Neural crest cell (in vitro differentiated cells): ENCODE results near the gene UGT1A10. TPM values are rescaled to one million over a fixed set of nuclear protein-coding genes. Genes with fewer than 3 reads are reported as not detected.

Experiments used
- DNase-seq: peaks from one replicate; pipeline ENCODE4 v3.0.0; 2021; ENCODE audit warnings: low read depth, mixed read lengths, low spot score
- H3K27ac Mint-ChIP-seq: one replicate; pipeline ENCODE4 v1.8.0; 2021; ENCODE audit warnings: mild to moderate bottlenecking, mixed read lengths; ENCODE audit not compliant: unreplicated experiment
- H3K27me3 Mint-ChIP-seq: 2 replicates; pipeline ENCODE4 v1.8.0; 2021; ENCODE audit warnings: low read depth, mild to moderate bottlenecking, mixed read lengths
- H3K36me3 Mint-ChIP-seq: 2 replicates; pipeline ENCODE4 v1.8.0; 2021; ENCODE audit warnings: low read depth, mild to moderate bottlenecking, mixed read lengths
- H3K4me1 Mint-ChIP-seq: 2 replicates; pipeline ENCODE4 v1.8.0; 2021; ENCODE audit warnings: mixed read lengths
- H3K4me3 Mint-ChIP-seq: one replicate; pipeline ENCODE4 v1.8.0; 2021; ENCODE audit warnings: mild to moderate bottlenecking, mixed read lengths
- H3K9me3 Mint-ChIP-seq: 2 replicates; pipeline ENCODE4 v1.8.0; 2021; ENCODE audit warnings: mixed read lengths
- total RNA-seq: library from RNA; stranded (reverse); gene quantifications from 2 replicates; pipeline ENCODE4 v1.2.1, GENCODE V29; 2021
- TF ChIP-seq, protein P1 (sequence below): fragments of 200-600 bp; sonication (generic); conservative IDR thresholded peaks from 2 replicates; pipeline ENCODE4 v1.5.0; 2021; ENCODE audit warnings: antibody characterized with exemption, mild to moderate bottlenecking

Gene UGT1A10
- total RNA-seq, 1 donor from 2014 or later: not detected

DNA sequence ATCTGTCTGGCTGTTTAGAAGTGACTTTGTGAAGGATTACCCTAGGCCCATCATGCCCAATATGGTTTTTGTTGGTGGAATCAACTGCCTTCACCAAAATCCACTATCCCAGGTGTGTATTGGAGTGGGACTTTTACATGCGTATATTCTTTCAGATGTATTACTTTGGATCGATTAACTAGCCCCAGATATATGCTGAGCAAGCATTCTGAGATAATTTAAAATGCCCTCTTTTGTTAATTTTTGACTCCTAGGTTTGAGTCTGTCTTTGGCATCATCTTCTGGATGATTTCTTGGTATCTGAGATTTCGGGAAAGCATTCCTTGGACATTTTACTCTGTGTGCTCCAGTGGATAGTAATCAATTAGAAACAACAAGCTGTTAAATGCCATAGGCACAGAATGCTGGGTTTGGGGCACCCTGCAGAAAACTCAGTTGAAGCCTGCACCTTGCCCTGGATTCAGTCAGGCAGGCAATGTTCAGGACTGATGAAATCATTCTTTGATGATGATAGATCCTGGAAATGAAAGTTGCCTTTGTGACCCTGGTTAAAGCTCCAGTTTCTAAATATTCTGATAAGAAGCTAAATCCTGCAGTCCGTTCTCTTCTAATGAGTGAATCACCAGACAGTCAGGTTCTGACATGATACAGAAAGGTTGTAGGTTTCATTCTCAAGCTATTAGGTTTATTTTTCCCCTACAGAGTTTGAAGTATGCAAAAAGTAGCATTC is 125.0 kb downstream of the UGT1A10 start:
- H3K4me1 Mint-ChIP-seq: no peaks in the 10 kb centered on the region
- no peak overlapping the region for H3K27ac Mint-ChIP-seq
- no peaks in the 10 kb centered on the region for H3K27me3 Mint-ChIP-seq
- H3K4me3 Mint-ChIP-seq: no peak overlapping the region
- H3K36me3 Mint-ChIP-seq: no peaks in the 10 kb centered on the region
- no peaks in the 10 kb centered on the region for H3K9me3 Mint-ChIP-seq
- no peak for DNase-seq
- TF ChIP-seq, protein P1, sequence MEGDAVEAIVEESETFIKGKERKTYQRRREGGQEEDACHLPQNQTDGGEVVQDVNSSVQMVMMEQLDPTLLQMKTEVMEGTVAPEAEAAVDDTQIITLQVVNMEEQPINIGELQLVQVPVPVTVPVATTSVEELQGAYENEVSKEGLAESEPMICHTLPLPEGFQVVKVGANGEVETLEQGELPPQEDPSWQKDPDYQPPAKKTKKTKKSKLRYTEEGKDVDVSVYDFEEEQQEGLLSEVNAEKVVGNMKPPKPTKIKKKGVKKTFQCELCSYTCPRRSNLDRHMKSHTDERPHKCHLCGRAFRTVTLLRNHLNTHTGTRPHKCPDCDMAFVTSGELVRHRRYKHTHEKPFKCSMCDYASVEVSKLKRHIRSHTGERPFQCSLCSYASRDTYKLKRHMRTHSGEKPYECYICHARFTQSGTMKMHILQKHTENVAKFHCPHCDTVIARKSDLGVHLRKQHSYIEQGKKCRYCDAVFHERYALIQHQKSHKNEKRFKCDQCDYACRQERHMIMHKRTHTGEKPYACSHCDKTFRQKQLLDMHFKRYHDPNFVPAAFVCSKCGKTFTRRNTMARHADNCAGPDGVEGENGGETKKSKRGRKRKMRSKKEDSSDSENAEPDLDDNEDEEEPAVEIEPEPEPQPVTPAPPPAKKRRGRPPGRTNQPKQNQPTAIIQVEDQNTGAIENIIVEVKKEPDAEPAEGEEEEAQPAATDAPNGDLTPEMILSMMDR: no peak

DNA sequence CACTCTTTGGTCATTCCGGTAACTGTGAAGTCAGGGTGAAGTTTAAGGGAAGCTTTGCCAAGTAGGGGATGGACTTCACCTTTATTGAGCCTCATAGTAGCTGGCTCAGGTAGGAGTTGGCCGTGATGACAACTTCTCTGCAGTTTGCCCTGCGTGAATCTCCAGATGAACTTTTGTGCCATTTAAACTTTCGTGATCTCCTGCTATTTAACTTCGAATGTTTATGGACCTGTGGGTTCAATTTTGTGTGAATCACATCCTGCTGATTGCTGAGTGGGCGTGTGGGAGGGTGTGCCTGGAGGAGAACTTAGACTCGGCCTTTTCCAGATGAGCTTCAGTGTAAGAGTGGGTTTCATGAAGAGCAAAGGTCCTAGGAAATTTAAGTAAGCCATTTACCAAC is 128.0 kb downstream of the UGT1A10 start:
- TF ChIP-seq, protein P1: no peak
- DNase-seq: no peak
- Mint-ChIP-seq H3K36me3 (peaks cover 1% of the 10 kb centered on the region), H3K27me3 (no peaks in the 10 kb centered on the region), H3K4me1 (peaks cover 11% of the 10 kb centered on the region), H3K4me3 (no peak overlapping the region), H3K27ac (no peak overlapping the region), H3K9me3 (peaks cover 3% of the 10 kb centered on the region)

GRCh38 chr2:233764761-233765160 is 128.5 kb downstream of the UGT1A10 start:
- no peak for DNase-seq
- H3K36me3 Mint-ChIP-seq: peaks cover 2% of the 10 kb centered on the region
- peaks cover 11% of the 10 kb centered on the region for H3K4me1 Mint-ChIP-seq
- no peaks in the 10 kb centered on the region for H3K27me3 Mint-ChIP-seq
- H3K27ac Mint-ChIP-seq: no peak overlapping the region
- H3K9me3 Mint-ChIP-seq: peaks cover 5% of the 10 kb centered on the region
- H3K4me3 Mint-ChIP-seq: no peak overlapping the region
- TF ChIP-seq, protein P1: no peak

DNA sequence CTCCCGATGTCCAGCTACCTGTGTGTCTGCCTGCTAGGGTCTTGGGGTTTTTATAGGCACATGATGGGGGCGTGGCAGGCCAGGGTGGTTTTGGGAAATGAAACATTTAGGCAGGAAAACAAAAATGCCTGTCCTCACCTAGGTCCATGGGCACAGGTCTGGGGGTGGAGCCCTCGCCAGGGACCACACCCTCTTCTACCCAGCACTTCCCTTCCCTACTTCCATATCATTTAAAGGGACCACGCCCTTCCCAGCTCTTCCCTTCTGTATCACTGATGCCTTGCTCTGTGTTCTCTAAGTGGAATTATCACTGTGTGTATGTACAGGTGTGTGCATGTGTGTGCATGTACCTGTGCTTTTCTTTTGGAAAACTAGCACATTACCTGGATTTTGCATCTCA is 130.2 kb downstream of the UGT1A10 start:
- H3K4me3 Mint-ChIP-seq: no peak overlapping the region
- H3K4me1 Mint-ChIP-seq: peaks cover 11% of the 10 kb centered on the region
- DNase-seq: no peak
- no peaks in the 10 kb centered on the region for H3K27me3 Mint-ChIP-seq
- TF ChIP-seq, protein P1: no peak
- H3K9me3 Mint-ChIP-seq: peaks cover 5% of the 10 kb centered on the region
- peaks cover 2% of the 10 kb centered on the region for H3K36me3 Mint-ChIP-seq
- H3K27ac Mint-ChIP-seq: no peak overlapping the region

DNA sequence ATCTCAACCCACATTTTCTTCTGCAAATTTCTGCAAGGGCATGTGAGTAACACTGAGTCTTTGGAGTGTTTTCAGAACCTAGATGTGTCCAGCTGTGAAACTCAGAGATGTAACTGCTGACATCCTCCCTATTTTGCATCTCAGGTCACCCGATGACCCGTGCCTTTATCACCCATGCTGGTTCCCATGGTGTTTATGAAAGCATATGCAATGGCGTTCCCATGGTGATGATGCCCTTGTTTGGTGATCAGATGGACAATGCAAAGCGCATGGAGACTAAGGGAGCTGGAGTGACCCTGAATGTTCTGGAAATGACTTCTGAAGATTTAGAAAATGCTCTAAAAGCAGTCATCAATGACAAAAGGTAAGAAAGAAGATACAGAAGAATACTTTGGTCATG is 131.8 kb downstream of the UGT1A10 start:
- Mint-ChIP-seq H3K27me3 (no peaks in the 10 kb centered on the region), H3K4me1 (peaks cover 16% of the 10 kb centered on the region), H3K27ac (peak overlapping the region; percentile 93), H3K36me3 (peaks cover 2% of the 10 kb centered on the region), H3K9me3 (peaks cover 5% of the 10 kb centered on the region), H3K4me3 (peak overlapping the region; percentile 11)
- TF ChIP-seq, protein P1: no peak
- peak; percentile 40 for DNase-seq
